ENCODE measurements around the gene DDAH2.
A peak's percentile ranks its signal among the peaks of the same experiment; 100 is the strongest.

The DDAH2 gene

DNA sequence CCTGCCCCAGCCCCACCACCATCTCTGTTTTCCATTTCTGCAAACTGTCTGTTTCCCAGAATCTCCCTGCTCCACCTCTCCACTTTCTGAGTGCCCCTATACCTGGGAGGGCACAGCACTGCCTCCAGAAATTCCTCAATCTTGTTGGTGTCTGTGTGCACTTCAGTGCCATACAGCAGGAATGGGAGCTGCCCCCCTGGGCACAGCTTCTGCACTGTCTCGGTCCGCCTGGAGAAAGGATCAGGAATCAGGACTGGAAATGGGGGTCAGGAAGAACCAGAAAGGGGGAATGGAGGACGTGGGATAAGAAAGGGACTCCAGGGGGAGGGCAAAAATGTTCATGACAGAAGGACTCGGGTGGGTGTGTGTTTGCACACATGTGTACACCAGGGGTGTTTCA, 4.6 kb upstream of the DDAH2 start:
- DNase-seq (ENCODE audit: low read depth in 2 of 3, low spot score in 2 of 3): no peak

DNA sequence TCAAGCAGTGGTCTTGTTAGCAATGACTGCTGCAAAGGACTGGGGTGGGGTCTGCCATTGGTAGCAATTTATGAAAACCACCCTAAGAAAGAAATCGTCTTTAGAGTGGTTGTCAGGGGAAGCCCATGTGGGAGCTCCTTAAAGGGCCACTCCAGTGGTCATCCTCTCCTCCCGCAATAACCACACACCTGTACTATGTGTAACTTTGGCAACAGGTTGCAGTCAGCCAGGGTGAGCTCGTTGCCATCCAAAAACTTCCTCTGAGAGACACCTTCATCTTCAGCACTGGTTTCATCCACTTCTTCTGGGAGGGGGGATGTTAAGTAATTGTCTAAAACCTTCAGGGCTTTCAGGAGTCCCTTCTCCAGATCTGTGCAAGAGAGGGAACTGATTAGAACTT, 2.9 kb upstream of the DDAH2 start:
- no peak for DNase-seq (ENCODE audit: low read depth in 2 of 3, low spot score in 2 of 3)

DNA sequence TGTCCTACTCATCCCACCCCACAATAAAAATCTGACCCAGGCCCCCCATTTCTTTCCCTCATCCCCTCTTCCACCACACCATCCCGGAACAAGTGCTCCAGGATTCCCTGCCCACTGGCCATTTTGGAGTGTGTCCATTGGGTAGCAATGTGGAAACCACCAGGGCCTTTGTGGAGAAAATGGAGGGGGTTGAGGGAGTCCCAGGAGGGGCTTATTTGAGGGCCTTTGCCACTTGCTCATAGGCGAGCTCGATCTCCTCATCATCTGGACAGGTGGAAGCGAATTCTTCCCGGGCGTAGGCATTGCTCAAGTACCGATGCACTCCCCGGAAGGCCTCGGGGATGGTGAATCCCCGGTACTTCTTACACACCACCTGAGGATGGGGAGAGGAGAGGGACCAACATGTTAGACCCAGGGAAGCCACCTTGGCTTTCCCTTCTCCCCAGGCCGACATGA, 1.6 kb upstream of the DDAH2 start:
- no peak for DNase-seq (ENCODE audit: low read depth in 2 of 3, low spot score in 2 of 3)

- DNase-seq (ENCODE audit: low read depth in 2 of 3, low spot score in 2 of 3): peak in 2 of 3 experiments; percentile 40 to 57
Observed at GRCh38 chr6:31729979-31730630, 1.0 kb upstream of the DDAH2 start.

DNA sequence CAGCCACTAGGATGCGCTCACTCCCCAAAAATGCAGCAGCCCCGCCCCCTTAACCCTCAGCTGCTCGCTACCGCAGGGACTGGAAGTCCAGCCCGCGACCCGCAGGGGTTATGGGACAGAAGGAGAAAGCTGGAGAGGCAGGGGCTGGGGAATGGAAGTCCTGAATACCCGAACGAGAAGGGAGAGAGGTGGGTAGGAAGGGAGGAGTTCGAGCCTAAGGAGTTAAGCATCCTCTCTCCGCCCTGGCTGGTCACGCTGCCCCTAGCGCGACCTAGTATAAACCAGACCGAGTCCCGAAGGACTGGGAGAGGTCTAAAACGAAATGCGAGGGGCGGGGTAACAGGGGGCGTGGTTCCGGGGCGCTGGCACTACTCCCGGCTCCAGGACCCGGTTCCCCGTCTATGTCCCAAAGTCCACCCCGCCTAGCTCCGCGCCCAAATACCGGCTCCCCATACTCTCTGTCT, 448 bp upstream of the DDAH2 start:
- peak in 2 of 3 experiments; percentile 65 to 74 for DNase-seq (ENCODE audit: low read depth in 2 of 3, low spot score in 2 of 3)

GRCh38 chr6:31727717-31728671, 1.1 kb downstream of the DDAH2 start:
- no peak for DNase-seq (ENCODE audit: low read depth in 2 of 3, low spot score in 2 of 3)

- DNase-seq (ENCODE audit: low read depth in 2 of 3, low spot score in 2 of 3): no peak
Observed at GRCh38 chr6:31727034-31727716, 1.9 kb downstream of the DDAH2 start.

GRCh38 chr6:31725502-31726350, 3.4 kb downstream of the DDAH2 start:
- DNase-seq (ENCODE audit: low read depth in 2 of 3, low spot score in 2 of 3): no peak

GRCh38 chr6:31723980-31724691, 5.0 kb downstream of the DDAH2 start:
- no peak for DNase-seq (ENCODE audit: low read depth in 2 of 3, low spot score in 2 of 3)

GRCh38 chr6:31723245-31723979, 5.7 kb downstream of the DDAH2 start, which contains the start of gene MPIG6B:
Gene MPIG6B, plus strand, starts transcription at chr6:31723373. Its CDS starts 11 bp downstream, at chr6:31723384.
- no peak for DNase-seq (ENCODE audit: low read depth in 2 of 3, low spot score in 2 of 3)

DNA sequence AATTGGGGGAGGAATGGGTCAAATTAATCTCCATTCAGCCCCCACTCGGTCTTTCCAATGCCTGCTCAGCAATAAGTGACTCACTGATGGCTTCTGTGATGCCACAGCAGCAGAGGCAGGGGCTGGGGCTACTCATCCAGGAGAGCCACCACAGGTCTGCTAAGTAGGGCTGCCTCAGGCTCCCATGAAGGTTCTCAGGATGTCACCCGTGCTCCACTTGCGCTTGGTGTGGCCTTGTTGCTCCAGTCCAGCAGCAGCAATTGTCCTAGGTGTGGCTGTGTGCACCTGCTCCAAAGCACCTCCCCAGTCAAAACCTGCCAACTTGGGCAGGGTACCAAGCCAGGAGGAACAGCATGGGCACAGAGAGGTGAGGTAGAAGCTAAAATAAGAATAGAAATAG, 6.9 kb downstream of the DDAH2 start:
- no peak for DNase-seq (ENCODE audit: low read depth in 2 of 3, low spot score in 2 of 3)

GRCh38 chr6:31721351-31722020, 7.6 kb downstream of the DDAH2 start, which contains the start of gene LY6G6C:
Gene LY6G6C, minus strand, starts transcription at chr6:31721746. Its CDS starts 67 bp downstream, at chr6:31721679.
- DNase-seq (ENCODE audit: low read depth in 2 of 3, low spot score in 2 of 3): no peak

GRCh38 chr6:31720196-31720770, 8.8 kb downstream of the DDAH2 start:
- no peak for DNase-seq (ENCODE audit: low read depth in 2 of 3, low spot score in 2 of 3)

GRCh38 chr6:31719001-31719400, 10.1 kb downstream of the DDAH2 start:
- no peak for DNase-seq (ENCODE audit: low read depth in 2 of 3, low spot score in 2 of 3)

DNA sequence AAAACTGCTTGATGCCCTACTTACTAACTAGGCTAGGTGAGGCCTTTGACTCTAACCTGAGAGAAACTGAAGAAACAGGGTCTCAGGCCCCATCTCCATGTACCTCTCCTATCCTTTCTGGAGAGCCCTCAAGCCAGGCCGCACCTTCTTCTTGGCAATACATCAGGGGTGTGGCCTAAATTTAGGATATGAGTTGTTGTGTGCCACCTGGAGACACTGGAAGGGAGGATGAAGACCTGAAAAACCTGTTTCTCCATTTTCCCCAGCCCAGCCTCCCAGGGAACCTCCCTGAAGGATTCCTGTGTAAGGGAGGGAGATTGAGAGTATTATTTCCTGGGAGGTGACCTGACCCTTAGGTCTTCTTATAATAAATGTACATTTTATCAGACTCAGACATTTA, 10.8 kb downstream of the DDAH2 start:
- no peak for DNase-seq (ENCODE audit: low read depth in 2 of 3, low spot score in 2 of 3)

DNA sequence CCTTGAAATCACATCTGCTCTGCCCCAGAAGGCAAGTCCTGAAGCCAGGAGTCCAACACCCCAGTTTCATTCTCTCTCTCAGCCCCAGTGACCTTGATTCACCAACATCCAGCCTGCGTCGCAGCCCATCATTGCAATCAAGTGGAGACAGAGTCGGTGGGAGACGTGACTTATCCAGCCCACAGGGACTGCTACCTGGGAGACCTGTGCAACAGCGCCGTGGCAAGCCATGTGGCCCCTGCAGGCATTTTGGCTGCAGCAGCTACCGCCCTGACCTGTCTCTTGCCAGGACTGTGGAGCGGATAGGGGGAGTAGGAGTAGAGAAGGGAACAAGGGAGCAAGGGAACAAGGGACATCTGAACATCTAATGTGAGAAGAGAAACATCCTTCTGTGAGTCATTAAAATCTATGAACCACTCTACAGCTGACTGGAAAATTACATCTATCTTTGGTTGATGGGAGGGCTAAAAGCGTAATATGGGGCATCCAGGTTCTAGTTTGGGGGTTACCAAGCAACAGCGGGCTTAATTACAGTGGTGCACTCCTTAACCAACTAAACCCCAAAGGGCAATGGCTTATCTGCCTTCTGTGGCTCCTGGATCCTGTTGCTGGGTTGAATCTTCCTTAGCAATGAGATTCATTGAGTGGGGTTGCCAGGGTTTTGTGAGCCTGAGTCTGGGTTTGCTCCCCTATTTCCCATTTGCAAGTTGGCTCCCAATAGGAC, 11.4 kb downstream of the DDAH2 start:
- no peak for DNase-seq (ENCODE audit: low read depth in 2 of 3, low spot score in 2 of 3)
